ENCODE measurements around the gene IPMK. TPM values are rescaled to one million over a fixed set of nuclear protein-coding genes. Genes with fewer than 3 reads are reported as not detected.

The IPMK gene
- total and polyA plus RNA-seq, 2 donors (not counting 1 experiment from before 2014, with no cell fraction given) = 3.6 to 6.3 TPM

- H3K36me3 ChIP-seq (ENCODE audit: control insufficient read depth, insufficient read depth, low read length) = no peaks in the 10 kb centered on the region
- H4K20me1 ChIP-seq (ENCODE audit: control insufficient read depth, extremely low read depth, insufficient read depth, low read length) = no peaks in the 10 kb centered on the region
- H3K4me2 ChIP-seq (ENCODE audit: extremely low read depth, insufficient read depth, low read length) = no peak overlapping the region
- no peaks in the 10 kb centered on the region for H3K79me2 ChIP-seq (ENCODE audit: control insufficient read depth, insufficient read depth, low read length)
- no peaks in the 10 kb centered on the region for H3K4me1 ChIP-seq (ENCODE audit: control insufficient read depth, extremely low read depth, insufficient read depth, low read length)
- H3K9me3 ChIP-seq (ENCODE audit: control insufficient read depth, insufficient read depth, low read depth, low read length) = no peaks in the 10 kb centered on the region
- H2AFZ ChIP-seq (ENCODE audit: low read length) = no peak overlapping the region
- no peaks in the 10 kb centered on the region for H3K27me3 ChIP-seq (ENCODE audit: control insufficient read depth, insufficient read depth, low read length)
- H3K4me3 ChIP-seq (replicated peaks in 1 of 4; ENCODE audit: control extremely low read depth in 1 of 4, insufficient read depth in 1 of 4, low read depth in 3 of 4, low read length in 4 of 4) = no peak overlapping the region
- no peak overlapping the region for H3K27ac ChIP-seq (ENCODE audit: insufficient read depth, low read length)
- TF ChIP-seq EZH2 (IDR thresholded peaks at IDR 0.05; ENCODE audit: low read length, missing control alignments) (no peak), CTCF (conservative IDR thresholded peaks at IDR 0.05 in 1 of 2, IDR thresholded peaks at IDR 0.05 in 1 of 2; ENCODE audit: low read depth in 1 of 2, low read length in 2 of 2) (no peak)
- no peak for DNase-seq (ENCODE audit: low read depth in 2 of 2)
- no peak overlapping the region for H3K9ac ChIP-seq (ENCODE audit: insufficient read depth, low read length)
Observed at GRCh38 chr10:58302254-58302653, 34.6 kb upstream of the IPMK start.

DNA sequence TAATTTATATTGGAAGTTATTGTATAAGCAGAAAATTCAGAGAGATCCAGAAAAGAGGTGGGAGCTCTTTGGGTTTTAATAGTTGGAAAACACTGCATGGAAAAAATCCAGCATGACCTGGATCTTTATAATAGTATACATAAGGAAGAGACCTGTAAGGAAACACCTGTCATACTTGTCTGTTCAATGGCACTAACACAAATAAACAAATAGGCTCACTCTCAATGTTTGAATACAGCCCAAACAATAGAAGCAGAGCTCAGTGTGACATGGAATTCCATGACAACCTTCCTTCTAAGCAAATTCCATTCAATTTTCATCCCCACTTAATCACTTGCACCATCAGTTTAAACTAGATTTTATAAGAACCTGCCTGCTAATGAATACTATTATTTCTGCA, 33.0 kb upstream of the IPMK start:
- H4K20me1 ChIP-seq (ENCODE audit: control insufficient read depth, extremely low read depth, insufficient read depth, low read length) = no peaks in the 10 kb centered on the region

DNA sequence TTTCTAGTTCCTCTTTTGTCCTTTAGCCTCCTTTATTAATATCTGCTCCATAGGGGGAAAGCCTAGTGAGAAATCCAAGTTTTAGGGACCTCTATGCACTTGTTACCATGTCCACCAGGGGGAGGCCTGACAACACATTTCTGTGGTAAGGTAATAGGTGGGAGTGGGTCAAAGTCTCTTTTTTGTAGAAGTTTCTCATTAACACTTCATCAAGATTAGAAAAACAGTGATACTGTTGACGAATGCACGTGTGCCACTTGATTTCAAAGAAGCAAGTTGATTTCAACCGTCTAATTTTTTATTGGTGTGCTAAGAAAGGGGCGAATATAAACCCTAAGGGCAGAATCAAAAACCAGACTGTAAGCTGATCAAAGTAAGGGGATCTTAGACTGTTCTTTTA, 31.9 kb upstream of the IPMK start:
- H3K4me1 ChIP-seq (ENCODE audit: control insufficient read depth, extremely low read depth, insufficient read depth, low read length) = no peaks in the 10 kb centered on the region
- H3K79me2 ChIP-seq (ENCODE audit: control insufficient read depth, insufficient read depth, low read length) = no peaks in the 10 kb centered on the region
- no peak overlapping the region for H2AFZ ChIP-seq (ENCODE audit: low read length)
- no peak overlapping the region for H3K4me2 ChIP-seq (ENCODE audit: extremely low read depth, insufficient read depth, low read length)
- no peaks in the 10 kb centered on the region for H3K36me3 ChIP-seq (ENCODE audit: control insufficient read depth, insufficient read depth, low read length)
- no peak overlapping the region for H3K4me3 ChIP-seq (replicated peaks in 1 of 4; ENCODE audit: control extremely low read depth in 1 of 4, insufficient read depth in 1 of 4, low read depth in 3 of 4, low read length in 4 of 4)
- H3K9ac ChIP-seq (ENCODE audit: insufficient read depth, low read length) = no peak overlapping the region
- TF ChIP-seq CTCF (conservative IDR thresholded peaks at IDR 0.05 in 1 of 2, IDR thresholded peaks at IDR 0.05 in 1 of 2; ENCODE audit: low read depth in 1 of 2, low read length in 2 of 2) (peak; percentile 93 to 95), EZH2 (IDR thresholded peaks at IDR 0.05; ENCODE audit: low read length, missing control alignments) (no peak)
- no peak overlapping the region for H3K27ac ChIP-seq (ENCODE audit: insufficient read depth, low read length)
- H4K20me1 ChIP-seq (ENCODE audit: control insufficient read depth, extremely low read depth, insufficient read depth, low read length) = no peaks in the 10 kb centered on the region
- H3K27me3 ChIP-seq (ENCODE audit: control insufficient read depth, insufficient read depth, low read length) = no peaks in the 10 kb centered on the region
- peak; percentile 43 to 69 for DNase-seq (ENCODE audit: low read depth in 2 of 2)
- H3K9me3 ChIP-seq (ENCODE audit: control insufficient read depth, insufficient read depth, low read depth, low read length) = no peaks in the 10 kb centered on the region

More for the DNA sequence above, 33.0 kb upstream of the IPMK start:
- DNase-seq (ENCODE audit: low read depth in 2 of 2) = no peak
- no peak overlapping the region for H3K4me3 ChIP-seq (replicated peaks in 1 of 4; ENCODE audit: control extremely low read depth in 1 of 4, insufficient read depth in 1 of 4, low read depth in 3 of 4, low read length in 4 of 4)
- H3K36me3 ChIP-seq (ENCODE audit: control insufficient read depth, insufficient read depth, low read length) = no peaks in the 10 kb centered on the region
- no peak overlapping the region for H2AFZ ChIP-seq (ENCODE audit: low read length)
- TF ChIP-seq EZH2 (IDR thresholded peaks at IDR 0.05; ENCODE audit: low read length, missing control alignments) = no peak
- no peak for TF ChIP-seq CTCF (conservative IDR thresholded peaks at IDR 0.05 in 1 of 2, IDR thresholded peaks at IDR 0.05 in 1 of 2; ENCODE audit: low read depth in 1 of 2, low read length in 2 of 2)
- no peaks in the 10 kb centered on the region for H3K79me2 ChIP-seq (ENCODE audit: control insufficient read depth, insufficient read depth, low read length)
- no peak overlapping the region for H3K4me2 ChIP-seq (ENCODE audit: extremely low read depth, insufficient read depth, low read length)
- H3K9me3 ChIP-seq (ENCODE audit: control insufficient read depth, insufficient read depth, low read depth, low read length) = no peaks in the 10 kb centered on the region
- H3K4me1 ChIP-seq (ENCODE audit: control insufficient read depth, extremely low read depth, insufficient read depth, low read length) = no peaks in the 10 kb centered on the region
- H3K9ac ChIP-seq (ENCODE audit: insufficient read depth, low read length) = no peak overlapping the region
- no peaks in the 10 kb centered on the region for H3K27me3 ChIP-seq (ENCODE audit: control insufficient read depth, insufficient read depth, low read length)
- H3K27ac ChIP-seq (ENCODE audit: insufficient read depth, low read length) = no peak overlapping the region
